Measurements from ENCODE around the gene GABBR2. TPM values are rescaled to one million over a fixed set of nuclear protein-coding genes. Genes with fewer than 3 reads are reported as not detected.

The GABBR2 gene
- polyA plus RNA-seq, 4 donors: 0.09 to 1.4 (median 0.71) TPM; not detected in 1

DNA sequence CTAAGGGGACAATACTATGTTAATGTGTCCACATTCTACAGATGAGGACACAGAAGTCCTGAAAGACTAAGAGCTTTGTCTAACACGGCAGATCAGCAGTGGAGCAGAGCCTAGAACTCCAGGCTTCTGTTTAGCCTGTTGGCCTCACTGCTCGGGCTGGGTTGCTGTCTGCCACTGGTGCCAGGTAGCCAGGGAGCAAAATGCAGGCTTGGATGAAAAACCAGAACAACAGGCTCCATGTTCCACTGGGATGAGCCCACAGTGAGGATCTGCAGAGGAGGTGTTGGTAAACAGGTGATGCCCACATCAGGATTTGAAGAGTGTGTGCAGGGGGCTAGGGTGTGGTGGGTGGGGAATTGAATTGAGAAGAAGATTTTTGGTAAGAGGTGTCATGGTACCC is 339.3 kb downstream of the GABBR2 start:
- H3K36me3 ChIP-seq (ENCODE audit: control insufficient read depth in 3 of 3, insufficient read depth in 2 of 3, low read depth in 1 of 3, low read length in 3 of 3): no peaks in the 10 kb centered on the region
- FAIRE-seq (no peak), DNase-seq (no peak)
- peaks cover 0 to 16% of the 10 kb centered on the region in 2 donors for H3K9me3 ChIP-seq (ENCODE audit: control insufficient read depth in 2 of 2, insufficient read depth in 1 of 2, low read depth in 1 of 2, low read length in 1 of 2)
- no peaks in the 10 kb centered on the region for H3K27me3 ChIP-seq (ENCODE audit: control insufficient read depth in 3 of 3, insufficient read depth in 3 of 3, low read length in 3 of 3)
- no peak overlapping the region for H3K4me3 ChIP-seq (ENCODE audit: low read depth in 1 of 3, low read length in 3 of 3)
- H3K4me1 ChIP-seq (ENCODE audit: control insufficient read depth in 3 of 3, insufficient read depth in 2 of 3, low read depth in 1 of 3, low read length in 2 of 3): peaks cover 0 to 25% (median 0%) of the 10 kb centered on the region in 3 donors
- H3K27ac ChIP-seq (ENCODE audit: low read depth in 1 of 3, low read length in 2 of 3): no peak overlapping the region
- WGBS, 3 donors: 73 to 79% (median 76%) methylated on average over 2 of the region's 2 CpGs

DNA sequence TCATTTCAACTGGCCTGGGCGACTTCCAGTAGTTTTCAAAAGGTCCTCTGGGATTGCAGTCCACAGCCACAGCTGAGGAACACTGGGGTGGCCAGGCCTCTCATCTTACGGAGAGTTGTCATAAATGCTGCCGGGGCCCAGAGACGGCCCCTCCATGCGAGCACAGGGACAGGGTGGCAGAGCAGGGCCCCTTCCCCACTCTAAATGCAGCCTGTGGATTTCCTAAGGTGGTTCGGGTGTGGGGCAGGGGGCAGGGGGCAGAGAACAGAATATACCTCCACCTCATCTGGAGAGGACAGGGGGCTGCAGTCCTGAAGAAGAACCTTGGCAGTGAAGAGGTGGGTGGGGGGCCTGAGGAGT is 339.7 kb downstream of the GABBR2 start:
- DNase-seq (no peak), FAIRE-seq (no peak)
- Histone ChIP-seq H3K27ac (ENCODE audit: low read depth in 1 of 3, low read length in 2 of 3) (no peak overlapping the region), H3K4me3 (ENCODE audit: low read depth in 1 of 3, low read length in 3 of 3) (no peak overlapping the region), H3K4me1 (ENCODE audit: control insufficient read depth in 3 of 3, insufficient read depth in 2 of 3, low read depth in 1 of 3, low read length in 2 of 3) (peaks cover 0 to 22% (median 0%) of the 10 kb centered on the region in 3 donors), H3K36me3 (ENCODE audit: control insufficient read depth in 3 of 3, insufficient read depth in 2 of 3, low read depth in 1 of 3, low read length in 3 of 3) (no peaks in the 10 kb centered on the region), H3K9me3 (ENCODE audit: control insufficient read depth in 2 of 2, insufficient read depth in 1 of 2, low read depth in 1 of 2, low read length in 1 of 2) (peaks cover 0 to 16% of the 10 kb centered on the region in 2 donors), H3K27me3 (ENCODE audit: control insufficient read depth in 3 of 3, insufficient read depth in 3 of 3, low read length in 3 of 3) (no peaks in the 10 kb centered on the region)
- WGBS, 3 donors: 84 to 94% (median 90%) methylated on average over 6 of the region's 6 CpGs

DNA sequence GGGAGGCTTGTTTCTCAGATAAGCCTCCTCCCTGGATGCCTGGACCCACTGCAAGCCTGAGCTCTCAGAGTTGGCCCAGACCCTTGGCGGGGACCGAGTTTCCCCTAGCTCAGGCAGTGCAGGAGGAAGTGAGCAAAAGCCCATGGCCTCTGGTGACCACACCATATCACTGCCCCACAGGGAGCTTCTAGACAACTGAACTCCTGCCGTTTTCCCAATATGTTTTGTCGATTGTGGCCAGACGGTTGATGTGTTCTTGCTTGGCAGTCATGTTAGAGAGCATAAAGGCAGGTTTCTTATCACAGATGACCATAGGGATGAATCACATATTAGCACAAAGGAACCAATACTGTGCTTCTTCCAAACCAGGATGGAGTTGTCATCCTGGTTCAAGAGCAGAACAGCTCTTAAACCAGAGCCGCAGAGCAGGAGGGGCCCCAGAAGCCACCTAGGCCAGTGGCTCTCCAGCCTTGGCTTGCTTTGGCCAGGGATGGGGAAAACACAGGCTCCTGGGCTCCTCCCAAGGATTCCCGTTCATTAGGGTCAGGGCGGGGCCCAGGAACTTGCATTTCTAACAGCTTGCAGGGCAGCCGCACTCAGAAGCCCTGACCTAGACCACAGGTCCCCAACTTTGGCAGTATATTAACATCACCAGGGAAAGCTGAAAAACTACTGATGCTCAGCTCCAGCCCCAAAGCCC is 340.2 kb downstream of the GABBR2 start:
- FAIRE-seq: no peak
- peaks cover 0 to 16% of the 10 kb centered on the region in 2 donors for H3K9me3 ChIP-seq (ENCODE audit: control insufficient read depth in 2 of 2, insufficient read depth in 1 of 2, low read depth in 1 of 2, low read length in 1 of 2)
- peaks cover 0 to 17% (median 0%) of the 10 kb centered on the region in 3 donors for H3K4me1 ChIP-seq (ENCODE audit: control insufficient read depth in 3 of 3, insufficient read depth in 2 of 3, low read depth in 1 of 3, low read length in 2 of 3)

DNA sequence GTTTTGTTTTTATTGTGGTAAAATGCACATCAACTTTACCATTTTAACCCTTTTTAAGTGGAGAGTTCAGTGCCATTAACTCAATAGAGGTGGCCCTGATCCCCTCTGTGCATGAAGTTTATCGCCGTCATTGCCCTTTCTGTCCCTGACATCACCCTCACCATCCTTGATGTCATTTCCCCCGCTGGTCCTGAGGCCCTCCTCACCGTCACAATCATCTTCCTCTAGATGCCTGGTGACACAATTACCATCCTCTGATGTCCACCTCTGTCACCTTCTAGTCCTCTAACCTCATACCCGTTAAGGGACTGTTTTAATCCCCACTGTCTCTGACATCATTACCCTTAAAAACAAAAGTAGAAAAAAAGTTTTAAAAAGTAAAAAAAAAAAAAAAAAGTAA is 340.8 kb downstream of the GABBR2 start:
- Histone ChIP-seq H3K36me3 (ENCODE audit: control insufficient read depth in 3 of 3, insufficient read depth in 2 of 3, low read depth in 1 of 3, low read length in 3 of 3) (no peaks in the 10 kb centered on the region), H3K9me3 (ENCODE audit: control insufficient read depth in 2 of 2, insufficient read depth in 1 of 2, low read depth in 1 of 2, low read length in 1 of 2) (peaks cover 0 to 16% of the 10 kb centered on the region in 2 donors), H3K4me1 (ENCODE audit: control insufficient read depth in 3 of 3, insufficient read depth in 2 of 3, low read depth in 1 of 3, low read length in 2 of 3) (peaks cover 0 to 11% (median 0%) of the 10 kb centered on the region in 3 donors), H3K27me3 (ENCODE audit: control insufficient read depth in 3 of 3, insufficient read depth in 3 of 3, low read length in 3 of 3) (no peaks in the 10 kb centered on the region), H3K4me3 (ENCODE audit: low read depth in 1 of 3, low read length in 3 of 3) (no peak overlapping the region), H3K27ac (ENCODE audit: low read depth in 1 of 3, low read length in 2 of 3) (no peak overlapping the region)
- DNase-seq (no peak), FAIRE-seq (no peak)
- 78 to 87% (median 85%) methylated on average over 5 of the region's 5 CpGs for whole genome bisulfite sequencing, 3 donors

More for the DNA sequence above, 340.2 kb downstream of the GABBR2 start:
- H3K4me3 ChIP-seq (ENCODE audit: low read depth in 1 of 3, low read length in 3 of 3): no peak overlapping the region
- no peaks in the 10 kb centered on the region for H3K27me3 ChIP-seq (ENCODE audit: control insufficient read depth in 3 of 3, insufficient read depth in 3 of 3, low read length in 3 of 3)
- H3K27ac ChIP-seq (ENCODE audit: low read depth in 1 of 3, low read length in 2 of 3): no peak overlapping the region
- WGBS, 3 donors: 84 to 88% (median 86%) methylated on average over 9 of the region's 9 CpGs
- H3K36me3 ChIP-seq (ENCODE audit: control insufficient read depth in 3 of 3, insufficient read depth in 2 of 3, low read depth in 1 of 3, low read length in 3 of 3): no peaks in the 10 kb centered on the region
- DNase-seq: no peak

DNA sequence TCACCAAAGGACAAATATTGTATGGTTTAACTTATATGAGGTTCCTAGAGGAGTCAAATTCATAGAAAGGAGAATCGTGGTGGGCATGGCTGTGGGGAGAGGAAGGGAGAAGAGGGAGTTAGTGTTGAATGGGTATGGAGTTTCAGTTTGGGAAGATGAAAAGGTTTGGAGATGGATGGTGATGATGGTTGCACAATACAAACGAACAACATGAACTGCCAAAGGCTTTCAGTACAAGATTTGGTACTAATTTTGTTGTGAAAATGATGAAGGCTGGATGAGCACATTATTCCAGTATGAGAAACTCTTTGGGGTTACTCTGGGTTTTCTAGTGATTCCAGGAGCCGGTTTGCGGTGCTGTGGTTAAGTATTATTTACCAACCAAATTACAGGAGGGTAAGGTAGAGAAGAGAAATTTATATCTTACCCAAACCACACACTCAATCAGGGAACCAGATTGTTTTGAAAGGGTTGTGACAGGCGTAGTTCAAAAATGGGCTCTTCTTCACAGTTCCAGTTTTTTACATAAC is 341.3 kb downstream of the GABBR2 start:
- H3K4me3 ChIP-seq (ENCODE audit: low read depth in 1 of 3, low read length in 3 of 3): no peak overlapping the region
- no peaks in the 10 kb centered on the region for H3K27me3 ChIP-seq (ENCODE audit: control insufficient read depth in 3 of 3, insufficient read depth in 3 of 3, low read length in 3 of 3)
- no peak for DNase-seq
- no peak overlapping the region for H3K27ac ChIP-seq (ENCODE audit: low read depth in 1 of 3, low read length in 2 of 3)
- peaks cover 0 to 6% (median 0%) of the 10 kb centered on the region in 3 donors for H3K4me1 ChIP-seq (ENCODE audit: control insufficient read depth in 3 of 3, insufficient read depth in 2 of 3, low read depth in 1 of 3, low read length in 2 of 3)
- 80 to 84% (median 83%) methylated on average over 5 of the region's 5 CpGs for WGBS, 3 donors
- H3K36me3 ChIP-seq (ENCODE audit: control insufficient read depth in 3 of 3, insufficient read depth in 2 of 3, low read depth in 1 of 3, low read length in 3 of 3): no peaks in the 10 kb centered on the region
- FAIRE-seq: no peak
- H3K9me3 ChIP-seq (ENCODE audit: control insufficient read depth in 2 of 2, insufficient read depth in 1 of 2, low read depth in 1 of 2, low read length in 1 of 2): peaks cover 0 to 16% of the 10 kb centered on the region in 2 donors

DNA sequence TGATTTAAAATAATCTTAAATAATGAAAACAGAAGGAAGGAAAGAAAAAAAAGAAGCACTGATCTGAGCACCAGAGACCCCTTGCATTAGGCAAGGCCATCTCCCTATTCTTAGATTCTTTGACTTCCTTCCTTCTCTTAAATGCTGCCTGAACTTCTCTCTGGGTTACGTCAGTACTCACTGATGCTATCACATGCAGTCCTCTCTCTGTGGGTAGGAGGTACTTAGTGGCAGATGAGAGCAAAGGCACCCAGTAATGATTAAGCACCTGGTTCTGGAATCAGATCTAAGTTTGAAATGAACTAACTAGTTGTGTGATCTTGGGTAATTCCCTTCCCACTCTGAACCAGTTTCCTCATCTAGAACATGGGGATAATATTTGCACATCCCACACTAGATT is 343.0 kb downstream of the GABBR2 start:
- Histone ChIP-seq H3K27me3 (ENCODE audit: control insufficient read depth in 3 of 3, insufficient read depth in 3 of 3, low read length in 3 of 3) (no peaks in the 10 kb centered on the region), H3K27ac (ENCODE audit: low read depth in 1 of 3, low read length in 2 of 3) (no peak overlapping the region), H3K4me1 (ENCODE audit: control insufficient read depth in 3 of 3, insufficient read depth in 2 of 3, low read depth in 1 of 3, low read length in 2 of 3) (no peaks in the 10 kb centered on the region), H3K9me3 (ENCODE audit: control insufficient read depth in 2 of 2, insufficient read depth in 1 of 2, low read depth in 1 of 2, low read length in 1 of 2) (peaks cover 0 to 16% of the 10 kb centered on the region in 2 donors), H3K36me3 (ENCODE audit: control insufficient read depth in 3 of 3, insufficient read depth in 2 of 3, low read depth in 1 of 3, low read length in 3 of 3) (no peaks in the 10 kb centered on the region), H3K4me3 (ENCODE audit: low read depth in 1 of 3, low read length in 3 of 3) (no peak overlapping the region)
- DNase-seq (no peak), FAIRE-seq (no peak)
- 82 to 88% (median 86%) methylated on average over 1 of the region's 1 CpG for WGBS, 3 donors

- peak in 1 of 2 donors; percentile 8 for DNase-seq
- FAIRE-seq: no peak
Observed at GRCh38 chr9:98365227-98365669, 343.5 kb downstream of the GABBR2 start.

DNA sequence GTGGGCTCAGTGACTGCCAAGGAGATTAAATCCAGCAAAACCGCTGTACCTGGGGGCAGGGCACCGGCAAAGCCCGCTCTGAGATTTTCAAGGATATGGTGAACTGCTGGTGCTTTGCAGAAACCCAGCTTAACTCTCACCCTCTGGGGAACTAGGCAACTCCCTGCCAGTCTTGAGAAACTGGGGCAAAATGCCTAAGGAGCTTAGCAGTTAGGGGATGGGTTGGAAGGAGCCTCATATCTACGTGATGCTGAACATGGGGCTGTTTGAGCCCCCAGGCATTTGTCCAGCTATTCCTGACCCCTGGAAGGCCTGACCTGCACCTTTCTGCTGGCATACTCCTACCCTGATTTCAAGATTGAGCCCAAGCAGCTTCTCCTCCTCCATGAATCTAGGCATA is 344.6 kb downstream of the GABBR2 start:
- 73 to 82% (median 73%) methylated on average over 4 of the region's 4 CpGs for WGBS, 3 donors
- Histone ChIP-seq H3K9me3 (ENCODE audit: control insufficient read depth in 2 of 2, insufficient read depth in 1 of 2, low read depth in 1 of 2, low read length in 1 of 2) (peaks cover 0 to 16% of the 10 kb centered on the region in 2 donors), H3K4me3 (ENCODE audit: low read depth in 1 of 3, low read length in 3 of 3) (no peak overlapping the region), H3K4me1 (ENCODE audit: control insufficient read depth in 3 of 3, insufficient read depth in 2 of 3, low read depth in 1 of 3, low read length in 2 of 3) (no peaks in the 10 kb centered on the region), H3K27me3 (ENCODE audit: control insufficient read depth in 3 of 3, insufficient read depth in 3 of 3, low read length in 3 of 3) (peaks cover 0 to 3% (median 0%) of the 10 kb centered on the region in 3 donors), H3K27ac (ENCODE audit: low read depth in 1 of 3, low read length in 2 of 3) (no peak overlapping the region), H3K36me3 (ENCODE audit: control insufficient read depth in 3 of 3, insufficient read depth in 2 of 3, low read depth in 1 of 3, low read length in 3 of 3) (no peaks in the 10 kb centered on the region)
- DNase-seq (no peak), FAIRE-seq (no peak)

More at GRCh38 chr9:98365227-98365669, 343.5 kb downstream of the GABBR2 start:
- Histone ChIP-seq H3K4me1 (ENCODE audit: control insufficient read depth in 3 of 3, insufficient read depth in 2 of 3, low read depth in 1 of 3, low read length in 2 of 3) (no peaks in the 10 kb centered on the region), H3K27me3 (ENCODE audit: control insufficient read depth in 3 of 3, insufficient read depth in 3 of 3, low read length in 3 of 3) (no peaks in the 10 kb centered on the region), H3K36me3 (ENCODE audit: control insufficient read depth in 3 of 3, insufficient read depth in 2 of 3, low read depth in 1 of 3, low read length in 3 of 3) (no peaks in the 10 kb centered on the region), H3K9me3 (ENCODE audit: control insufficient read depth in 2 of 2, insufficient read depth in 1 of 2, low read depth in 1 of 2, low read length in 1 of 2) (peaks cover 0 to 16% of the 10 kb centered on the region in 2 donors), H3K4me3 (ENCODE audit: low read depth in 1 of 3, low read length in 3 of 3) (no peak overlapping the region), H3K27ac (ENCODE audit: low read depth in 1 of 3, low read length in 2 of 3) (no peak overlapping the region)
- WGBS, 3 donors: 81 to 100% (median 97%) methylated on average over 1 of the region's 1 CpG
